Smooth muscle cell (in vitro differentiated cells): Measurements from ENCODE around the gene ZFYVE28. TPM values are rescaled to one million over a fixed set of nuclear protein-coding genes. Genes with fewer than 3 reads are reported as not detected.

Experiments
- DNase-seq: peaks from one replicate; lab custom pipeline; 2025; ENCODE audit not compliant: unreplicated experiment; lab: John Stamatoyannopoulos, UW
- H2AFZ ChIP-seq: fragments of 200-600 bp; sonication (generic); 2 replicates; pipeline ENCODE4 v1.6.0; 2016; ENCODE audit warnings: antibody characterized with exemption, low read depth, mild to moderate bottlenecking
- H3F3A ChIP-seq: fragments of 200-600 bp; sonication (generic); 2 replicates; pipeline ENCODE4 v1.6.0; 2017; ENCODE audit warnings: antibody characterized with exemption, low read depth
- H3K27ac ChIP-seq: fragments of 200-600 bp; sonication (generic); 2 replicates; pipeline ENCODE4 v1.5.1; 2016; ENCODE audit warnings: low read depth, mild to moderate bottlenecking
- H3K27me3 ChIP-seq: fragments of 200-600 bp; sonication (generic); 2 replicates; pipeline ENCODE4 v1.6.1; 2016; ENCODE audit warnings: low read depth, mild to moderate bottlenecking
- H3K36me3 ChIP-seq: fragments of 200-600 bp; sonication (generic); 2 replicates; pipeline ENCODE4 v1.5.1; 2016; ENCODE audit warnings: low read depth
- H3K4me1 ChIP-seq: fragments of 200-600 bp; sonication (generic); 2 replicates; pipeline ENCODE4 v1.5.1; 2016; ENCODE audit warnings: low read depth
- H3K4me2 ChIP-seq: fragments of 200-600 bp; sonication (generic); 2 replicates; pipeline ENCODE4 v1.6.0; 2016; ENCODE audit warnings: mild to moderate bottlenecking
- H3K4me3 ChIP-seq: fragments of 200-600 bp; sonication (generic); 2 replicates; pipeline ENCODE4 v1.5.1; 2016; ENCODE audit warnings: mild to moderate bottlenecking
- H3K79me2 ChIP-seq: fragments of 200-600 bp; sonication (generic); 2 replicates; pipeline ENCODE4 v1.6.0; 2016; ENCODE audit warnings: low read depth, mild to moderate bottlenecking
- H3K9ac ChIP-seq: fragments of 200-600 bp; sonication (generic); 2 replicates; pipeline ENCODE4 v1.6.0; 2016; ENCODE audit warnings: low read depth
- H3K9me3 ChIP-seq: fragments of 200-600 bp; sonication (generic); replicated peaks from 2 replicates; pipeline ENCODE4 v1.5.1; 2016; ENCODE audit warnings: low read depth
- H4K20me1 ChIP-seq: fragments of 200-600 bp; sonication (generic); 2 replicates; pipeline ENCODE4 v1.6.0; 2016; ENCODE audit warnings: low read depth
- CTCF ChIP-seq: fragments of 200-600 bp; sonication (generic); IDR thresholded peaks from 2 replicates; pipeline ENCODE4 v1.5.1; 2017; ENCODE audit warnings: borderline replicate concordance, mild to moderate bottlenecking, antibody characterized with exemption; ENCODE audit not compliant: insufficient read depth, poor library complexity, severe bottlenecking
- WGBS: methylation state at CpG from one replicate; pipeline ENCODE4 v1.1.7; 2016; ENCODE audit warnings: low lambda C conversion rate; 5-methylcytosine and 5-hydroxymethylcytosine counted together
- polyA plus RNA-seq: library from polyadenylated mRNA; unstranded; fragments of >200 nt; fragmentation: Nextera tagmentation; extraction: Ambion mirVana; gene quantifications from 2 replicates; pipeline ENCODE4 v1.2.1, GENCODE V29; 2016
- total RNA-seq: library from RNA; depleted of rRNA; stranded (reverse); fragments of >200 nt; gene quantifications from 2 replicates; pipeline ENCODE4 v1.2.3, GENCODE V29; 2014

Gene ZFYVE28
- total and polyA plus RNA-seq, 2 experiments from 2014 or later: 0.22 TPM; not detected in 1

- no peaks in the 10 kb centered on the region for H4K20me1 ChIP-seq
- no peaks in the 10 kb centered on the region for H3K9me3 ChIP-seq
- no peaks in the 10 kb centered on the region for H3F3A ChIP-seq
- 88% methylated on average over 19 of the region's 24 CpGs for WGBS
- H3K27ac ChIP-seq: no peak overlapping the region
- TF ChIP-seq CTCF: no peak
- no peaks in the 10 kb centered on the region for H3K79me2 ChIP-seq
- H2AFZ ChIP-seq: no peak overlapping the region
- H3K4me2 ChIP-seq: no peak overlapping the region
- no peaks in the 10 kb centered on the region for H3K36me3 ChIP-seq
- no peaks in the 10 kb centered on the region for H3K4me1 ChIP-seq
- DNase-seq: no peak
- H3K27me3 ChIP-seq: no peaks in the 10 kb centered on the region
- no peak overlapping the region for H3K9ac ChIP-seq
- no peak overlapping the region for H3K4me3 ChIP-seq
Measured at GRCh38 chr4:2273657-2274319, 144.7 kb downstream of the ZFYVE28 start.

GRCh38 chr4:2273221-2273620 is 145.2 kb downstream of the ZFYVE28 start:
- Histone ChIP-seq H3K36me3 (no peaks in the 10 kb centered on the region), H3K4me3 (no peak overlapping the region), H3K9ac (no peak overlapping the region), H3K9me3 (no peaks in the 10 kb centered on the region), H2AFZ (no peak overlapping the region), H3K4me1 (no peaks in the 10 kb centered on the region), H3K4me2 (no peak overlapping the region), H4K20me1 (no peaks in the 10 kb centered on the region), H3K79me2 (no peaks in the 10 kb centered on the region), H3K27me3 (no peaks in the 10 kb centered on the region), H3K27ac (no peak overlapping the region), H3F3A (no peaks in the 10 kb centered on the region)
- 87% methylated on average over 15 of the region's 15 CpGs for WGBS
- no peak for DNase-seq
- TF ChIP-seq CTCF: no peak

- no peaks in the 10 kb centered on the region for H3K36me3 ChIP-seq
- WGBS: 91% methylated on average over 6 of the region's 6 CpGs
- no peak overlapping the region for H3K4me2 ChIP-seq
- no peaks in the 10 kb centered on the region for H3F3A ChIP-seq
- no peaks in the 10 kb centered on the region for H3K79me2 ChIP-seq
- H3K4me1 ChIP-seq: no peaks in the 10 kb centered on the region
- H3K27ac ChIP-seq: no peak overlapping the region
- no peaks in the 10 kb centered on the region for H4K20me1 ChIP-seq
- H3K9me3 ChIP-seq: no peaks in the 10 kb centered on the region
- no peak overlapping the region for H3K9ac ChIP-seq
- DNase-seq: no peak
- H3K27me3 ChIP-seq: no peaks in the 10 kb centered on the region
- TF ChIP-seq CTCF: no peak
- no peak overlapping the region for H3K4me3 ChIP-seq
- H2AFZ ChIP-seq: no peak overlapping the region
Measured at GRCh38 chr4:2272828-2273120, 145.7 kb downstream of the ZFYVE28 start.
